ENCODE measurements around the gene CANT1. TPM values are rescaled to one million over a fixed set of nuclear protein-coding genes. Genes with fewer than 3 reads are reported as not detected.

The CANT1 gene
- total RNA-seq, 1 donor from 2014 or later, result 66.3 TPM

DNA sequence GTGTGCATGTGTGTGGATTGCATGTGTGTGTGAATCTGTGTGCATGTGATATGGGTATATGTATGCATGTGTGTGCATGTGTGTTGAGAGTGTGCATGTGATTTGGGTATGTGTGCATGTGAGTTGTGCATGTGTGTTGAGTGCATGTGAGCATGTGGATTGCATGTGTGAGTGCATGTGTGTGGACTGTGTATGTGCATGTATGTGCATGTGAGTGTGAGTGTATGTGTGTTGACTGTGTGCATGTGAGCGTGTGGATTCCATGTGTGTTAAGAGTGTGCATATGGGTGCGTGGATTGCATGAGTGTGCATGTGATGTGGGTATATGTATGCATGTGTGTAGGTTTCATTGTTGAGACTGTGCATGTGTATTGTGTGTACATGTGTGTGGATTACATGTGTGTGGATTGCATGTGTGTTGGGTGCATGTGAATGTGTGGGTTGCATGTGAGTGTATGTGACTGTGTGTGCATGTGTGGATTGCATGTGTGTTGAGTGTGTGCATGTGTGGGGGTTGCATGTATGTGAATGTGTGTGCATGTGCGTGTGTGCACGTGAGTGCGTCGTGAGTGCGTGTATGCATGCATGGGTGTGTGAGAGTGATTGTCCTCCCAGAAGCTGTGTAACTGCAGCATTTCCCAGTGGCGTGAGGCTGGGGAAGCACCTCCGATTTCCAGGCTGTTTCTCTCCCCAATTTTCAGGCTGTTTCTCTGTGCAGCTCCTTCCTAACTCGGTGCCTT is 33.8 kb upstream of the CANT1 start:
- TF ChIP-seq, protein P1, sequence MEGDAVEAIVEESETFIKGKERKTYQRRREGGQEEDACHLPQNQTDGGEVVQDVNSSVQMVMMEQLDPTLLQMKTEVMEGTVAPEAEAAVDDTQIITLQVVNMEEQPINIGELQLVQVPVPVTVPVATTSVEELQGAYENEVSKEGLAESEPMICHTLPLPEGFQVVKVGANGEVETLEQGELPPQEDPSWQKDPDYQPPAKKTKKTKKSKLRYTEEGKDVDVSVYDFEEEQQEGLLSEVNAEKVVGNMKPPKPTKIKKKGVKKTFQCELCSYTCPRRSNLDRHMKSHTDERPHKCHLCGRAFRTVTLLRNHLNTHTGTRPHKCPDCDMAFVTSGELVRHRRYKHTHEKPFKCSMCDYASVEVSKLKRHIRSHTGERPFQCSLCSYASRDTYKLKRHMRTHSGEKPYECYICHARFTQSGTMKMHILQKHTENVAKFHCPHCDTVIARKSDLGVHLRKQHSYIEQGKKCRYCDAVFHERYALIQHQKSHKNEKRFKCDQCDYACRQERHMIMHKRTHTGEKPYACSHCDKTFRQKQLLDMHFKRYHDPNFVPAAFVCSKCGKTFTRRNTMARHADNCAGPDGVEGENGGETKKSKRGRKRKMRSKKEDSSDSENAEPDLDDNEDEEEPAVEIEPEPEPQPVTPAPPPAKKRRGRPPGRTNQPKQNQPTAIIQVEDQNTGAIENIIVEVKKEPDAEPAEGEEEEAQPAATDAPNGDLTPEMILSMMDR (IDR thresholded peaks at IDR 0.05; ENCODE audit: unreplicated experiment), result no peak
- Mint-ChIP-seq H3K4me1 (ENCODE audit: low read depth) (no peaks in the 10 kb centered on the region), H3K27ac (no peak overlapping the region), H3K27me3 (peaks cover 25% of the 10 kb centered on the region), H3K9me3 (ENCODE audit: low read depth) (no peaks in the 10 kb centered on the region), H3K36me3 (ENCODE audit: insufficient read depth) (no peaks in the 10 kb centered on the region), H3K4me3 (ENCODE audit: low read depth) (no peak overlapping the region)
- no peak for DNase-seq (ENCODE audit: low spot score, unreplicated experiment)

DNA sequence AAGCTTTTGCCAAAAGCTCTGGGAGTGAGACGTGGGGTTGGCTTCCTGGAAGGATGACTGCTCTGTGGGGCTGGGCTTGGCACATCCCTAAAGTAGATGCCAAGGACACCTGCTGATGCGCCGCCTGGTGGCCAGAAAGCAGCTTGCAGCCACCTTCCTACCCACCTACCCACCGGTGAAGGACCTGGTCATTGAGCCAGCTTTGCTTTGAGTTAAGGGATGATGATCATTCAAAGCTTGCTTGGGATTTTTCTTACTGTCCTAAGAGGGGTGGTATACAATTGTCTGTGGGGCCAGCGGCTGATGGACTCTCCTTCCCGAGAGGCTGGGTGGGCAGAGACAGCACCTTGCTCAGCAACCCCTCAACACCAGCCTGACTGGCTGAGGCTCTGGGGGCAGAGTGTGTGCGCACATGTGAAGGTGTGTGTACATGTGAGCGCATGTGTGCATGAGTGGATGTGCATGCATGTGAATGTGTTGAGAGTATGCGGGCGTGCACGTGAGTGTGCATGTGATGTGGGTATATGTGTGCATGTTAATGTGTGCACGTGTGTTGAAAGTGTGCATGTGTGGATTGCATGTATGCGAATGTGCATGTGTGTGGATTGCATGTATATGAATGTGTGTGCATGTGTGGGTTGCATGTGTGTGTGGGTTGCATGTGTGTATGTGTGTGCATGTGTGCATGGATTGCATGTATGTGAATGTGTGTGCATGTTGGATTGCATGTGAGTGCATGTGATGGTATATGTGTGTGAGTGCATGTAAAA is 33.0 kb upstream of the CANT1 start:
- Mint-ChIP-seq H3K27ac (no peak overlapping the region), H3K4me3 (ENCODE audit: low read depth) (no peak overlapping the region), H3K4me1 (ENCODE audit: low read depth) (no peaks in the 10 kb centered on the region), H3K36me3 (ENCODE audit: insufficient read depth) (no peaks in the 10 kb centered on the region), H3K9me3 (ENCODE audit: low read depth) (no peaks in the 10 kb centered on the region), H3K27me3 (peaks cover 25% of the 10 kb centered on the region)
- TF ChIP-seq, protein P1 (IDR thresholded peaks at IDR 0.05; ENCODE audit: unreplicated experiment), result peak; percentile 60
- no peak for DNase-seq (ENCODE audit: low spot score, unreplicated experiment)

DNA sequence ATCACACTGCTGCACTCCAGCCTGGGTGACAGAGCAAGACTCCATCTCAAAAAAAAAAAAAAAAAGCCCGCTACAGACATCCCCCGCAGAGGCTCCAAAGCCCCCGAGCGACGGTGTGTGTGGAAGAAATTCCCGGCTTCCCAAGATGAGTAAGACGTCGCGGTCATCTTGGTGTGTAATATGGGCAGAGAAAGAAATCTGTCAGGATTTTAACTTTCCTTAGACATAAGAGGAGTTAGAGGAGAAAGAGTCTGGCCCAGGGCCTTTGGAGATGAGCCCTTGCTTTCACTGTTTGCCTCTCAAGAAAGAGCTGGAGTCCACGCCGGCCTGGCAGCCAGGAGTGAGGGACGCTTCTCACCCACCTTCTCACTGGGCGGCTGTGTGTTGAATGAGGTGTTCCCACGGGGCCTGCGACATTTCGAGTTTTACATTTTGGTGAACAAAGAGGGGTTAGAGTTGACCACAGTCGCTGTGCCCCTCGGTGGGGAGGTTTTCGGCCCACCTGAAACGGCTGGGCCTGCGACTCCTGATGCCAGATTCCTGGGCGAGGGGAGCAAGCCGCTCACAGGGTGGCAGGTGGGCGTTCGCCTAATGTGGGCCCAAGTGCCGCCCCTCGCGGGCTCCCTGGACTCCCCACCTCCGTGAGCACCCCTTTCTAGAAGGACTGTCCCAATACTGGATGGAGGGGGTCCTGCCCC is 32.3 kb upstream of the CANT1 start:
- Mint-ChIP-seq H3K9me3 (ENCODE audit: low read depth) (no peaks in the 10 kb centered on the region), H3K4me3 (ENCODE audit: low read depth) (no peak overlapping the region), H3K27me3 (peaks cover 25% of the 10 kb centered on the region), H3K4me1 (ENCODE audit: low read depth) (no peaks in the 10 kb centered on the region), H3K27ac (no peak overlapping the region), H3K36me3 (ENCODE audit: insufficient read depth) (no peaks in the 10 kb centered on the region)
- no peak for DNase-seq (ENCODE audit: low spot score, unreplicated experiment)
- TF ChIP-seq, protein P1 (IDR thresholded peaks at IDR 0.05; ENCODE audit: unreplicated experiment), result no peak

DNA sequence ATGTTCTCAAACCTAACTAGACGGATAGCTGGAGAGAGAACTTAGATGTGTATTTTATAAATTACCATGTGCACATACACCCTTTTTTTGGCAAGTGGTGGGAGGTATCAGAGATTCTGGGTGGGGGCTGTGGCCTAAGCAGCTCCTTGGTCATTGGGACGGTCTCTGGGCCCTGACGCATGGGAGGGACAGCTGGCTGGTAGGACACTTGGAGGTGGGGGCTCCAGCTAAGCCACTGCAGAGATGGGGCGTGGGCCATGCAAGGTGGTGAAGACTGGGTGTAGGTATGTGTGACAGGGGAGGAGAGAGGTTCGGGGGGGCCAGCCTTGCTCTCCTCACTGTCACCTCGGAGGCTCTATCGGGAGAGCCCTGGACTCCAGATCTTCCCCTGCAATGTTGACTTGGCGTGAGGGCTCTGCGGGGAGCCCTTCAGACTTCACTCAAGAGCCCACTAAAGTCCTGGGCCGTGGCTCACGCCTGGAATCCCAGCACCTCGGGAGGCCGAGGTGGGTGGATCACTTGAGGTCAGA is 31.5 kb upstream of the CANT1 start:
- Mint-ChIP-seq H3K27me3 (peaks cover 24% of the 10 kb centered on the region), H3K4me3 (ENCODE audit: low read depth) (no peak overlapping the region), H3K9me3 (ENCODE audit: low read depth) (no peaks in the 10 kb centered on the region), H3K27ac (no peak overlapping the region), H3K4me1 (ENCODE audit: low read depth) (no peaks in the 10 kb centered on the region), H3K36me3 (ENCODE audit: insufficient read depth) (no peaks in the 10 kb centered on the region)
- DNase-seq (ENCODE audit: low spot score, unreplicated experiment), result no peak
- TF ChIP-seq, protein P1 (IDR thresholded peaks at IDR 0.05; ENCODE audit: unreplicated experiment), result no peak

DNA sequence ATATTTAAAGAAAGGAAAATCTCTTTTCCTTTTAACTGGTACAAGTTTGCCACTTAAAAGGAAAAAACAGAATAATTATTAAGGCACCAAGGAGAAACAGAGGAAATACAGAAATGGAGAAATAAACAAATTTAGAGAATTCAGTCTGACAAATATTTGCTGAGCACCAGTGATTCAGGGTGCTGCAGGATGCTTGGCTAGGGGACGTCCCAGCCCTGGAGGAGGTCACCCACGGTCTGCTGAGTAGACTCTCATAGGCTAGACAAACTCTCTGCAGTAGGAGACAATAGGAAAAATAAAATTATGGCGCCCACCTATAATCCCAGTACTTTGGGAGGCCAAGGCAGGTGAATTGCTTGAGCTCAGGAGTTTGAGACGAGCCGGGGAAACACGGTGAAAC is 30.3 kb upstream of the CANT1 start:
- no peak for DNase-seq (ENCODE audit: low spot score, unreplicated experiment)
- H3K9me3 Mint-ChIP-seq (ENCODE audit: low read depth), result no peaks in the 10 kb centered on the region
- no peaks in the 10 kb centered on the region for H3K36me3 Mint-ChIP-seq (ENCODE audit: insufficient read depth)
- H3K4me3 Mint-ChIP-seq (ENCODE audit: low read depth), result no peak overlapping the region
- peaks cover 13% of the 10 kb centered on the region for H3K27me3 Mint-ChIP-seq
- H3K4me1 Mint-ChIP-seq (ENCODE audit: low read depth), result no peaks in the 10 kb centered on the region
- H3K27ac Mint-ChIP-seq, result peak overlapping the region; percentile 69
- TF ChIP-seq, protein P1 (IDR thresholded peaks at IDR 0.05; ENCODE audit: unreplicated experiment), result no peak

Measured in progenitor cell of endocrine pancreas (in vitro differentiated cells).